K562 treated with DMSO at 1 percent for 24 hours (cell line): ENCODE measurements around the gene UBR3. TPM values are rescaled to one million over a fixed set of nuclear protein-coding genes. Genes with fewer than 3 reads are reported as not detected.

ENCODE experiments used
- total RNA-seq: library from RNA; unstranded; fragments of 300-600 nt; gene quantifications from 2 replicates; pipeline ENCODE4 v1.2.3, GENCODE V29; 2022; ENCODE audit warnings: low read depth; ENCODE audit not compliant: insufficient read depth

Gene UBR3
- 17.7 and 23.5 TPM in 2 replicates for total RNA-seq

GRCh38 chr2:169827272-169828140 is at the start of gene UBR3:
Gene UBR3 (plus strand): TSS chr2:169827454. CDS start chr2:169827508, 54 bp downstream.

GRCh38 chr2:169798718-169799592 is 28.3 kb upstream of the UBR3 start, which contains the start of gene SSB:
Gene SSB (plus strand): TSS chr2:169798871. CDS start chr2:169800961, 2,090 bp downstream.

GRCh38 chr2:169824373-169825333 is 2.6 kb upstream of the UBR3 start, which contains the start of gene METTL5:
Gene METTL5 (minus strand): TSS chr2:169824905. CDS start chr2:169824597, 308 bp downstream.

Other genes with a start within 250 kb of the UBR3 start
- 38.6 and 47.3 TPM in 2 replicates for gene PPIG, start 243.1 kb upstream of the UBR3 start, total RNA-seq
- 2.7 and 3.2 TPM in 2 replicates for gene CFAP210, start 133.0 kb upstream of the UBR3 start, total RNA-seq
- gene PHOSPHO2, start 133.0 kb upstream of the UBR3 start, total RNA-seq: 9.7 and 12.6 TPM in 2 replicates
- gene KLHL23, start 93.6 kb upstream of the UBR3 start, total RNA-seq: 12.1 and 12.5 TPM in 2 replicates
- gene SSB, start 28.6 kb upstream of the UBR3 start, total RNA-seq: 138 and 161 TPM in 2 replicates
- gene METTL5, start 2.5 kb upstream of the UBR3 start, total RNA-seq: 87.3 and 96.5 TPM in 2 replicates